Activated naive CD4-positive, alpha-beta T cell treated with anti-CD3 and anti-CD28 coated beads, Interleukin-2, amount 10 ng/mL, durations not matched to agents 7 days and 5 days (primary cell): ENCODE measurements around the gene SAE1.
"Not testable (repeated sequence)": the region's sequence is repeated elsewhere in the genome, so short reads cannot be mapped to it uniquely, and the experiment has no call there.

Experiments used
- CTCF ChIA-PET: fragments of 350-600 bp; sonication (Branson Sonifier 250); formaldehyde crosslinking; loops from one replicate; lab custom pipeline; 2021; ENCODE audit warnings: antibody characterized with exemption; lab: Charles Lee
- DNase-seq: peaks from one replicate; pipeline ENCODE4 v3.0.0-alpha.2; 2020
- H3K27ac Mint-ChIP-seq: one replicate; pipeline ENCODE4 v1.8.0; 2021; ENCODE audit warnings: mild to moderate bottlenecking, moderate library complexity, mixed read lengths
- H3K27me3 Mint-ChIP-seq: one replicate; pipeline ENCODE4 v1.8.0; 2021; ENCODE audit warnings: mild to moderate bottlenecking, mixed read lengths
- H3K36me3 Mint-ChIP-seq: one replicate; pipeline ENCODE4 v1.8.0; 2021; ENCODE audit warnings: mixed read lengths
- H3K4me1 Mint-ChIP-seq: one replicate; pipeline ENCODE4 v1.8.0; 2021; ENCODE audit warnings: mixed read lengths
- H3K4me3 Mint-ChIP-seq: one replicate; pipeline ENCODE4 v1.8.0; 2021; ENCODE audit warnings: mild to moderate bottlenecking, moderate library complexity, mixed read lengths
- H3K9me3 Mint-ChIP-seq: one replicate; pipeline ENCODE4 v1.8.0; 2021; ENCODE audit warnings: mixed read lengths

The SAE1 gene

GRCh38 chr19:47097396-47098201 is 33.0 kb upstream of the SAE1 start:
- CTCF ChIA-PET = no interaction called here
- Mint-ChIP-seq H3K27ac (peak overlapping the region; percentile 26), H3K36me3 (peaks cover 36% of the 10 kb centered on the region), H3K4me1 (peaks cover 75% of the 10 kb centered on the region), H3K4me3 (no peak overlapping the region), H3K27me3 (no peaks in the 10 kb centered on the region), H3K9me3 (no peaks in the 10 kb centered on the region)
- no peak for DNase-seq

- no peak for DNase-seq
- Mint-ChIP-seq H3K4me1 (peaks cover 73% of the 10 kb centered on the region), H3K27ac (peak overlapping the region; percentile 15), H3K4me3 (no peak overlapping the region), H3K27me3 (no peaks in the 10 kb centered on the region), H3K36me3 (peaks cover 37% of the 10 kb centered on the region), H3K9me3 (no peaks in the 10 kb centered on the region)
- CTCF ChIA-PET = interaction anchor here (1.2 kb wide), 1 partner anchor 10 kb away, joined by 3 read pairs; no protein-coding TSS in a partner anchor
Observed at GRCh38 chr19:47098608-47099007, 32.0 kb upstream of the SAE1 start.

DNA sequence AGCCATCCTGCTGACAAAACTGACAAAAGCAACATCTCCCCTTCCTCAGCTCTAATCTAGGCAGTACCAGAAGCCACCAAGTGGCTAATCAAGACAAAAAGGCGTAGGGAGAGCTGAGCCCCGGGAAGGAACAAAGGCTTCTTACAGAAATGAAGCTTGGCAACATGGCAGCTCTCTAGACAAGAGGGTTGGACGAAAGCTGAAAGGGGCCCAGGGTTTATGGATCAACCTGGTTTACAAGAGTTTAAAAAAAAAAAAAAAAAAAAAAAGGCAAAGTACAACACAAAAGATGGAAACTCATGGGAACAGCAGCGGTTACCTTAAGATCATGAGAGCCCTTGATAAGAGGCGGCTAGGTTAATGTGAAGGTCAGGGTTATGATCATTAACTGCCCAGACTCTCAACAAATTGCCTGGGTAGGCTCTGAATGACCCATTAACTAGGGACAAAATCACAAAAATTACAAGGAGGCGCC is 31.0 kb upstream of the SAE1 start:
- Mint-ChIP-seq H3K4me3 (no peak overlapping the region), H3K27me3 (no peaks in the 10 kb centered on the region), H3K4me1 (peaks cover 70% of the 10 kb centered on the region), H3K36me3 (peaks cover 35% of the 10 kb centered on the region), H3K9me3 (no peaks in the 10 kb centered on the region), H3K27ac (no peak overlapping the region)
- CTCF ChIA-PET = interaction anchor here (1.2 kb wide), 2 partner anchors 9 to 20 kb away, joined by 3 read pairs; no protein-coding TSS in a partner anchor
- no peak for DNase-seq

GRCh38 chr19:47100290-47100689 is 30.3 kb upstream of the SAE1 start:
- no peaks in the 10 kb centered on the region for H3K9me3 Mint-ChIP-seq

GRCh38 chr19:47101116-47101515 is 29.5 kb upstream of the SAE1 start:
- H3K4me3 Mint-ChIP-seq, H3K9me3 Mint-ChIP-seq, H3K27me3 Mint-ChIP-seq, DNase-seq, CTCF ChIA-PET, H3K27ac Mint-ChIP-seq: not testable (repeated sequence)
- Mint-ChIP-seq H3K4me1 (peaks cover 62% of the 10 kb centered on the region), H3K36me3 (peaks cover 40% of the 10 kb centered on the region)

More at GRCh38 chr19:47100290-47100689, 30.3 kb upstream of the SAE1 start:
- H3K27ac Mint-ChIP-seq = no peak overlapping the region
- DNase-seq = no peak
- H3K27me3 Mint-ChIP-seq = no peaks in the 10 kb centered on the region
- peaks cover 33% of the 10 kb centered on the region for H3K36me3 Mint-ChIP-seq
- CTCF ChIA-PET = no interaction called here
- no peak overlapping the region for H3K4me3 Mint-ChIP-seq
- peaks cover 64% of the 10 kb centered on the region for H3K4me1 Mint-ChIP-seq

GRCh38 chr19:47102346-47103060 is 28.1 kb upstream of the SAE1 start:
- Mint-ChIP-seq H3K27ac (peak overlapping the region; percentile 14), H3K36me3 (peaks cover 35% of the 10 kb centered on the region), H3K27me3 (no peaks in the 10 kb centered on the region), H3K4me3 (no peak overlapping the region), H3K4me1 (peaks cover 63% of the 10 kb centered on the region), H3K9me3 (no peaks in the 10 kb centered on the region)
- CTCF ChIA-PET = interaction anchor here (0.7 kb wide), 1 partner anchor 9 kb away, joined by 3 read pairs; no protein-coding TSS in a partner anchor
- DNase-seq = no peak

- peaks cover 70% of the 10 kb centered on the region for H3K4me1 Mint-ChIP-seq
- no peaks in the 10 kb centered on the region for H3K27me3 Mint-ChIP-seq
- CTCF ChIA-PET = no interaction called here
- H3K9me3 Mint-ChIP-seq = no peaks in the 10 kb centered on the region
- H3K36me3 Mint-ChIP-seq = peaks cover 51% of the 10 kb centered on the region
- H3K27ac Mint-ChIP-seq = no peak overlapping the region
- no peak overlapping the region for H3K4me3 Mint-ChIP-seq
- no peak for DNase-seq
Observed at GRCh38 chr19:47104680-47105079, 26.0 kb upstream of the SAE1 start.

DNA sequence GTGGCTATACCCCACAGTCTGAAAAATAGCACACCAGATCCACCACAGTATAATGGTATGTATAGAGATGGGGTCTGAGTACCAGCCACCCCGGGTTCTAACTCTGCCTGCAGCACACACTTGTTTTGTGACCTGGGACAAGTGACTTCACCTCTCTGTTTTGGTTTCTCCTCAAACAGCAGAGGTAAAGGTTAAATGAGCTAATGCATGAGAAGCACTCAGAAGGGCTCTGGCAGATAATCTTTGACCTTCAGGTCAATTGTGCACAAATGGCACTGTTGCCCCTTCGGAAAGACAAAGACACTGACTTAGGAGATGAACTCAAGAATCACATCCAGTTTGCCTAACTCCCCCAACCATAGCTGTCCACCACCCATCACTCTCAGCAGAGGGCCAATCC is 24.8 kb upstream of the SAE1 start:
- DNase-seq = no peak
- Mint-ChIP-seq H3K9me3 (no peaks in the 10 kb centered on the region), H3K36me3 (peaks cover 58% of the 10 kb centered on the region), H3K4me1 (peaks cover 67% of the 10 kb centered on the region), H3K4me3 (no peak overlapping the region), H3K27ac (peak overlapping the region; percentile 100), H3K27me3 (no peaks in the 10 kb centered on the region)
- CTCF ChIA-PET = interaction anchor here (1.7 to 2.3 kb wide), 2 partner anchors 11 to 26 kb away, joined by 8 read pairs; no protein-coding TSS in a partner anchor

- H3K9me3 Mint-ChIP-seq = no peaks in the 10 kb centered on the region
- H3K4me3 Mint-ChIP-seq = peak overlapping the region; percentile 13
- peak overlapping the region; percentile 100 for H3K27ac Mint-ChIP-seq
- H3K36me3 Mint-ChIP-seq = peaks cover 66% of the 10 kb centered on the region
- peaks cover 67% of the 10 kb centered on the region for H3K4me1 Mint-ChIP-seq
- no peak for DNase-seq
- CTCF ChIA-PET = interaction anchor here (1.7 to 2.3 kb wide), 2 partner anchors 12 to 27 kb away, joined by 8 read pairs; no protein-coding TSS in a partner anchor
- H3K27me3 Mint-ChIP-seq = no peaks in the 10 kb centered on the region
Observed at GRCh38 chr19:47106821-47107201, 23.8 kb upstream of the SAE1 start.

DNA sequence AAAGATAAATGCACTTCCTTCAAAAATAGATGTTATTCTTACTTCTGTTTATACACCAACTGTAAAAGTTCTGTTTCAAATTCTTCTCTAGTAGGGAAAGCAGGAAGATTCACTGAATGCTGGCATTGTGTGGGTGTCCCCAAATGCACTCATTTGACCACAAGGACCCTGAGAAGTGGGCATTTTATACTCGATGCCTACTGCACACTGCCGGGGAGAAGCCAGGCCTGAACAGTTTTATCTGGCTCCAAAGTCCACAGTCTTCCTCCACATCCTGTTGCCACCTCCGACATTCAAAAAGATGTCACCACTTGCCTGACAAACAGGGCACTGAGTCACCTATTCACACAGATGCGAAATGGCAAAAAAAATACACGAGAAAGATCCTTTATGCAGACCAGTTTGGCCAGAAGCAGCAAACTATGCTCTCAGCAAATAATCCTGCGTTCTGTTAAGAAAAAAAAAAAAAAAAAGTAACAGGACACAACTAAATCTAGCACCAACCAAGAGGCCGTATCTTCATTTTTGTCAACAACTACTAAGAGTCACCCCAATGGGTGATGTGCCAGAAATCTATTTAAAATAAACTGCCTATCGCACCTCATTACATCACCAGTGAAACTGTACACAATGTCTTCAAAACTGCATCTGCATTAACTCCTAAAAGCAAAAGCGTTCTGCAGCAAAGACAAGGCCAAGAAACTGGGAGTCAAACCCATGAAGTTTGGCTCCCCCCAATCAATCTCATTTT is 23.3 kb upstream of the SAE1 start:
- H3K4me3 Mint-ChIP-seq = peak overlapping the region; percentile 13
- CTCF ChIA-PET = interaction anchor here (1.3 to 2.3 kb wide), 3 partner anchors 12 to 27 kb away, joined by 4 to 8 read pairs (median 8); no protein-coding TSS in a partner anchor
- peaks cover 65% of the 10 kb centered on the region for H3K36me3 Mint-ChIP-seq
- peak overlapping the region; percentile 100 for H3K27ac Mint-ChIP-seq
- peaks cover 62% of the 10 kb centered on the region for H3K4me1 Mint-ChIP-seq
- peak; percentile 53 for DNase-seq
- no peaks in the 10 kb centered on the region for H3K9me3 Mint-ChIP-seq
- no peaks in the 10 kb centered on the region for H3K27me3 Mint-ChIP-seq

DNA sequence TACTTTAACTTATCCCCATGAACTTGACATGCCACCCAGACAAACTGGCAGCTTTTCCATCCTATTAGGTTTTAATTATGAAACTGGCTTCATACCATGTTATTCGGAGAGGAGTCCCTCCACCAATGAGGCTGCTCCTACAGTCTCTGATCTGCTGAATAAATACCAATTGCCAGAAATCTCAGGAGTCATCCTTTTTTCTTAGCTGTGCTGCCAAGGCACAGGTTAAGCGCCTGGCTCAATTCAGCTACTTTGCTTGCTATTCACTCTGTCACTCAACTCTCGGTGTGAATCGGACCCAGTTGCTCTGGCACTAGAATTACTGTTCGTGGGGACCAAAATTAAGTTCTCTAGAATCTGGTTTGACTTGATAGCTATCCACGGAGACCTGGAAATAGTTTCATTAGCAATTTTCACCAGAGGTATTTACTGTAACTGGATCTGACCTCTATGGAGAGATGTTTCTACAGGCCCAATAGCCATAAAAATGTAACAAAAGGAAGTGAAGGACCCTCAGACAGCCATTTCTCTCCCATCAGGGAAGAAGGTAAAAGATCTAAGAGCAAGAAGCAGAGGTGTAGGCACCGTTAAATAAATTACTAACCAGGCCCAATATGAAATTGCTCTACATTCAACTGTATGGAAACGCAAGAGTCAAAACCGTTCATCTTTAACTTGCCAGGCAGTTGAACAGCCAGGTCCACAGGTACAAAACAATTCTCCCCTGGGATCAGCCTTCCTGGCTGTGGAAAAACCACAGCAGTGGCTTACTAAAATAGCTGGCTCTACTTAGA is 22.5 kb upstream of the SAE1 start:
- H3K4me1 Mint-ChIP-seq = peaks cover 55% of the 10 kb centered on the region
- peak overlapping the region; percentile 13 for H3K4me3 Mint-ChIP-seq
- no peaks in the 10 kb centered on the region for H3K9me3 Mint-ChIP-seq
- no peaks in the 10 kb centered on the region for H3K27me3 Mint-ChIP-seq
- no peak for DNase-seq
- H3K36me3 Mint-ChIP-seq = peaks cover 60% of the 10 kb centered on the region
- peak overlapping the region; percentile 100 for H3K27ac Mint-ChIP-seq
- CTCF ChIA-PET = interaction anchor here (1.1 to 1.3 kb wide), 2 partner anchors 9 to 15 kb away, joined by 3 to 4 read pairs; no protein-coding TSS in a partner anchor

GRCh38 chr19:47109177-47109540 is 21.5 kb upstream of the SAE1 start:
- H3K9me3 Mint-ChIP-seq = no peaks in the 10 kb centered on the region
- H3K27ac Mint-ChIP-seq = peak overlapping the region; percentile 100
- no peaks in the 10 kb centered on the region for H3K27me3 Mint-ChIP-seq
- no peak for DNase-seq
- H3K36me3 Mint-ChIP-seq = peaks cover 55% of the 10 kb centered on the region
- CTCF ChIA-PET = interaction anchor here (1.1 kb wide), 1 partner anchor 10 kb away, joined by 3 read pairs; no protein-coding TSS in a partner anchor
- H3K4me1 Mint-ChIP-seq = peaks cover 59% of the 10 kb centered on the region
- peak overlapping the region; percentile 94 for H3K4me3 Mint-ChIP-seq
